ENCODE data around the gene IQGAP3.
"Not testable (repeated sequence)": the region's sequence is repeated elsewhere in the genome, so short reads cannot be mapped to it uniquely, and the experiment has no call there.

The IQGAP3 gene

DNA sequence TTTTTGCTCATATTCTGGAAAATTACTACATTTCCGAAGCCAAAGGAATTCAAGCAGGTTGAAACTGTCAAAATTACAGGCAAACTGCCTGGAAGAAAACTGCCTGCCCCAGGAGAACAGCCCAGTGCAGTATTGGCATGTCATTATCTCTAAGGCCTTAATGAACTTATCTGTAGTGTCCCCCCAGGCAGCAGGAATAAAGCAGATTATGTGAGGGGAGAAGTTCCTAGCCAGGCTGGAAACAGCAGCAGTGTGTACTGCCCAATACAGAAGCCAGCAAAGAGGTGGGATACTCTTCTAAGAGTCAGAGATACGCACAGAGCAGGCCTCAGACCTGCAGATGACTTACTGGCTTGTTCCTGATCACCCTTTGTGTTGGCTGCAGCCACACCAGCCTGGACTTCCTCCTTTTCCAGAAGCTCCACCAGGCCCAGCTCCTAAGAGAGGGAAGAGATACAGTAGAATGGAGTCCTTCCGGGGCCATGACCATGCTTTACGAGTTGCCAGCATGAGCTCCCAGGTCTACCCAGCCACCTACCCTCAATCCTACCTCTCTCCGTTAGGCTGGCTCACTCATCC, 11.7 kb downstream of the IQGAP3 start:
- DNase-seq: no peak

DNA sequence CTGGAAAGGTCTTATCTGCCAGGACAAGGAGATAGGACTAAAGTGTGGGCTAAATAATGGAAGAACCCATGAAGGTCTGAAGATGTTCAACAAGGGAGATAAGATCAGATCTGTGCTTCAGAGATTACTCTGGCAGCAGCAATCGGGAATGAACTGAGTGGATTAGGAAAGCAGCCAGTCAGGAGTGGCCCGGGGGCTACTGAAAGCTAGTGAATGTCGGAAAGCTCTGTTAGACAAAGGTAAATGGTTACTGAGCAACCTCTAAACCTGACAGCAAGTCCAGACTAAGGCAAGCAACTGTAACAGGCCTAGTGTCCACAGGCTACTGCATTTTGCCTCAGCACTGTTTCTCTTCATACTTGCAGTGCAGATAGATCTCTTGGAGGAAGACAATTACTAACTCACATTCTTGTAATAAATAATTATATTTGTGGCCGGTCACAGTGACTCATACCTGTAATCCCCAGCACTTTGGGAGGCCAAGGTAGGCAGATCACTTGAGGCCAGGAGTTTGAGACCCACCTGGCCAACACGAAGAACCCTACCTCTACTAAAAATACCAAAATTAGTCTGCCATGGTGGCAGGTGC, 12.5 kb downstream of the IQGAP3 start:
- DNase-seq: no peak

DNA sequence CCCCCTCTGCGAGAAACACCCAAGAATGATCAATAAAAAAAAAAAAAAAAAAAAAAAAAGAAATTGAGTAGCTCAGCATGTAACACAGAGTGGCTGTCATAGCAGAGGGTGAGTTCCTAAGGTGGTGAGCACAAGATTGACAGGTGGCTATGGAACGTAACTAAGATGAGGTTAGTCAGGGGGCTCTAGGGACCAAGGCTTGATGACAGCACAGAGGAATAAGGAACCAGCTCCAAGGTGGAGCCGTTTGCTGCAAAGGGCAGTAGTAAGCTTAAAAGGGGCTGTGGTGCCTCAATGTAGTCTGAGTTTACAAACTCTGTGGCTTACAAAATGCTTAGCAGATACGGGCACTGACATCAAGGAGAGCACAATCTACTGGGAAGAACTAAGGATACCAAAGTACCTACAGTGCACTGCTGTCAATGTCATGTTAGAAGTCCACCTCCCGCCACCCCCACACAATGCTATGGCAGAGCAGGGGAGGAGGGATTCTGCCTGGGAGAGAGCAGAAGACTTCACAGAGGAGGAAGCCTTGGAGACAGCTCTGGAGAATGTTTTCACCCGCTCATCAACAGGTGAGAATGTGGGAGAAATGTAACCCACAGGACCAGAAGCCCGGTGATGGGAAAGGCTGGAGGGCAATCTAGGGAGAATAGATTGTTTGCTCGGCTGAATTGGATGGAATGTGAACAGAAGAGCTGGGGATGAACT, 13.1 kb downstream of the IQGAP3 start:
- DNase-seq: no peak

DNA sequence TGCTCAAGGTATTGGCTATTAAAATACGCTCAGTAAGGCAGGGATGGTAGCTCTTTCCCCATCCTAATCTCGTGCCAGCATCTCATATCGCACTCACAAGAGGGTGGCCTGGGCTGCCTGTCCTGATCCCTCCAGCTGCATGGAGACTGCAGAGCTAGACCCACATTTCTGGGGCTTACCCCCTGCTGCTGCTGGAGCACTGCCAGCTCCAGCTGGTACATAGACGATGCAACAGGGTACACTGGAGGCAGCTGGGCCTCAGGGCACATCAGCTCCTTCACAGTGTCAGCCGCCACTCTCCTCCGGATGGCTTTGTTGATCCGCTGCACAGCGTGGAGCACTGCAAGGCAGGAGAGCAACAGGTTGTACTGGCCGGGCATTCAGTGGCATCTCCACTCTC, 16.0 kb downstream of the IQGAP3 start:
- DNase-seq: no peak

DNA sequence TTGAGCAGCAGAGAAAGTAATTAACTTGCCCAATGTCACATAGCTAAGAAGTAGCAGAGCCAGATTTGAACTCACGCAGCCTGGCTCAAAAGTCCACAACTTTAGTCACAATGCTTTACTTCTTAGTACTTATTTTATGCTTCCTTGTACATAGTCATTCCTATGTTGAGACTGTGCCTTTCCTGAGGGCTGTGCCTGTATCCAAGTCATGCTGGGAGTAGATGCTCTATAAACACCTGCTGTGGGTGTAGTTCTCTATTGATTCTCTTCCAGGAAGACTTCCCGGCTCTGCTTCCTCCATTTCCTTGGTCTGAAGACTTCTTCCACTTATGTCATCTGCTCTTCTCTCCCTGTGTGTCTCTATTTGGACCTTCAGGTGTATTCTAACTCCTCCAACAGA, 16.6 kb downstream of the IQGAP3 start:
- DNase-seq: no peak

DNA sequence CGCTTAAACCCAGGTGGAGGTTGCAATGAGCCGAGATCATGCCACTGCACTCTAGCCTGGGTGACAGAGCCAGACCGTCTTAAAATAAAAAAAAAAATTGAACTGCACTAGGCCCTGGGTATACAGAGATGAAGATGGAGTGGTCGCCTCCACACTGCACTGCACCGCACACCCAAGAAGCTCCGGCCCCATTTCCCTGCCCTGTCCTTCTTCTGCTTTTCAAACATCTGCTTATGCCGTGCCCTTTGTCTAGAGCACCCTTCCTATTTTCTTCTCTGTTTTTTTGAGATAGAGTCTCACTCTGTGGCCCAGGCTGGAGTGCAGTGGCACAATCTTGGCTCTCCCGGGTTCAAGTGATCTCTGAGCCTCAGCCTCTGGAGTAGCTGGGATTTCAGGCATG, 17.4 kb downstream of the IQGAP3 start:
- no peak for DNase-seq

DNA sequence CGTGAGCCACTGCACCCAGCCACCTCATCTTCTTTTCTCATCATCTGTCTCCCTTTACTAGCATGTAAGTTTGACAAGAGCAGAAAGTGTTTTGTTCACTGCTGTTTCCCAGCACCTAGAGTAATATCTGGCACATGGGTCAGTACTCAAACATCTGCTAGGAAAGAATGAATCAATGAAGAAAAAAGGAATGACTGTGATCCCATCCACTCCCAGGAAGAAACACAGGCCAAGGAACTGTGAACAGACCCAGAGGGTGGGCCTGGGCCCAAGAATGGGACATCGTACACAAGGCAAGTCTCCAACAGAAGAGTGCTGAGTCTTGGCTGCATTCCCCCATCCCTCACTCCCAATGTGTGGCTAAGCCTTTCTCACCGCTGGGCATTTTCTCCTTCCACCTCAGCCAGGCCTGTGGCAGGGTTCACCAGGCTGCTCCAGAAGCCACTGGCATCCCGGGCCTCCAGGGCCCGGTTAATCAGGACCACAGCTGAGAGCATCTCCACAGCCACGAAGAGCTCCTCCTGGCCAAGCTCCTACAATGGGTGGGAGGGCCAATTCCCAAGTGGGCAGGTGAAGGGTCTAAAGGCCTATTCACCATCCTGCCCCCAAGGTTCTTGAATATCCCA, 18.4 kb downstream of the IQGAP3 start:
- DNase-seq: no peak

DNA sequence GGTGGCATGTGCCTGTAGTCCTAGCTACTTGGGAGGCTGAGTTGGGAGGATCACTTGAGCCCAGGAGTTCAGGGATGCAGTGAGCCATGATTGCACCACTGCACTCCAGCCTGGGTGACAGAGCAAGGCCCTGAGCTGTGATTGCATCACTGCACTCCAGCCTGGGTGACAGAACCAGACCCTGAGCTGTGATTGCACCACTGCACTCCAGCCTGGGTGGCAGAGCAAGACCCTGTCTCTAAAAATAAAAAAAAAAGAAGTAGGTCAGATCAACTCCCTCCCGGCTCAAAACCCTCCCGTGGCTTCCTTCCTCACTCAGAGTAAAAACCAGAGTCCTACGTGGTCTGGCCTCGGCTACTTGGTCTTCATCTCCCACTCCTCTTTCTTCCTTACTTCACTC, 19.4 kb downstream of the IQGAP3 start:
- not testable (repeated sequence) for DNase-seq

DNA sequence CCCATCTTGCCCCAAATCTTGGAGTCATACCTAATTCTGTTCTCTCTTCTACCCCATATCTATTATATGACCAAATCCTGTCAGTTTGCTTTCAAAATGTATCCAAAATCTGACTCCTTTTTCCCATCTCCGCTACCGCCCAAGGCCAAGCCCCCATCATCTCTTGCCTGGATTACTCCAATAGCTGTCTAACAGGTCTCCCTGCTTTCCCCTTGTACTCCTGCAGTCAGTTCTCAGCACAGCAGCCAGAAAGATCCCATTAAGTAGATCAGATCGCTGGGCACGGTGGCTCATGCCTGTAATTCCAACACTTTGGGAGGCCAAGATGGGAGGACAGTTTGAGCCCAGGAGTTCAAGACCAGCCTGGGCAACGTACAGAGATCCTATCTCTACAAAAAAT, 19.8 kb downstream of the IQGAP3 start:
- DNase-seq: no peak

DNA sequence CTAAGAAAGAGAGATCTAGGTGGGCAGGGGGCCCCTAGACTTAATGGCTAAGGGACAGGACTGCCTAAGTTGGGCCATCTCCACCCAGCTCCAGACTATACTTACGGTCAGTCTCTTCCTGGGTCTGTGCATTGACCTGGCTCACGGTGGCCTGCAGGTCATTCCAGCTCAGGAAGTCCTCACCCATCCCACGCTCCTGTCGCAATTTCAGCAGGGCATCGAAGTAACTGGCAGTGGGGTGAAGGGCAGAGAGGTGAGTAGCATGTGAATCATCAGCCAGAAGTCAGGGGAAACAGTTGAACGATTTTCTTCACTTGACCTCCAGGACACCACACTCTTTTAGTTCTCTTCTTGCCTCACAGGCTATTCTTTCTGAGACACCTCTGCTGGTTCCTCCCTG, 20.5 kb downstream of the IQGAP3 start:
- DNase-seq: no peak

DNA sequence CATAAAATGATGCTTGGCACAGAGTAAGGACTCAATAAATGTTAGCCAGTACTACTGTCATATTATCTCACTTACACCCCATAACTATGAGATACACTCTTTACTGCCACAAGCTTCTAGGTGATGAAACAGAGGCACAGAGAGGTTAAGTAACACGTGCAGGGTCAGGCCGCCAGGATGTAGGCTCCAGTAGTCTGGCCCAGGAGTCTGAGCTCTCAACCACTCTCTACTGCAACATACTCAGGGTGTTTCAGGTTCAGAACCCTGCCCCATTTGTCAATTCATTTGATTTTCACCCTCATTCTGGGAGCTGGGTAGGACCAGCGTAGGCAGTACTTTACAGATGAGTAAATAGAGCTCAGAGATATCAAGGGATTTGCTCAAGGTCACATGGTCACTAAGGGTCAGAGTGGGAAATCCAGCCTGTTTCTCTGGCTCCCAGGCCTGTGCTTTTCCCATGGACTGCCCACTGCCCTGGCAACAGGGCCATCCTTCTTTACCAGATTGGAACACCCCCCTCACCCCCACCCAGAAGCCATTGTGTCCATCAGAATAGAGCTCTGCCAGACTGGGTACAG, 21.2 kb downstream of the IQGAP3 start:
- no peak for DNase-seq

DNA sequence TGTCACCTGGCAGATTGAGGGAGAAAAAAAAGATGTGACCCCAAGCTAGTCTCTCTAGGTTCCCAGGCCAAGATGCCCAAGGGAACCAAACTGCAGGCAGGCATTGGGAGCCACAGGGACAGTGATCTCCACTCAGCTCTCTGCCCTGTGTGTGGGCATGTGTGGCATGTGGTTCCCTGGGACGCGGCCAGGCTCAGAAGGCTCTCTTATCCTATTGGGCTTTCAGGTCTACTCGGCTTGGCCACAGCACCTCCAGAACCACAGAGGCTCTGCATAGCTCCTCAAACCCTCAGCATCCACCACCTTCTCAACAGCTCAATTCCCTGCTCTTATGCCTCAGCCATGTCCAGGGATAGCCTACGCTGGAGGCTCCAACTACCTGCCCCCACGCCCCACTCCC, 22.0 kb downstream of the IQGAP3 start:
- DNase-seq: no peak

DNA sequence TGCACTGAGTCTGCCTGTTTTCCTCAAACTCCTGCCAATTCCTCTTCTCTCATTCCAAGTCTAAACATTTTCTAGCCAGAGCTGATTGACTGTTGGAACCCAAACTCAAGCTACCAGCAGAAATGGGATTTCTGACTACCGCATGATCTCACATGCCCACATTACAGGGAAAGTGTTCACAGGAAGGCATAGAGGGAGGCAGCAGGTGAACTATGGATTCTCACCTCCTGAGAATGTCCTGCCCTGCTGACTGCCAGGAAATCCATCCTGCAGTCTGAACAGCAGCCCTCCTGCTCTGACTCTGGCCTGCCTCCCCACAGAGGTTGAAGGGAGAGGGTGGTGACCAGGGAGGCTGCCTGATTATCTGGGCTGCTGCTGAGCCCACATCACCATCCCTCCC, 22.5 kb downstream of the IQGAP3 start:
- DNase-seq: no peak

DNA sequence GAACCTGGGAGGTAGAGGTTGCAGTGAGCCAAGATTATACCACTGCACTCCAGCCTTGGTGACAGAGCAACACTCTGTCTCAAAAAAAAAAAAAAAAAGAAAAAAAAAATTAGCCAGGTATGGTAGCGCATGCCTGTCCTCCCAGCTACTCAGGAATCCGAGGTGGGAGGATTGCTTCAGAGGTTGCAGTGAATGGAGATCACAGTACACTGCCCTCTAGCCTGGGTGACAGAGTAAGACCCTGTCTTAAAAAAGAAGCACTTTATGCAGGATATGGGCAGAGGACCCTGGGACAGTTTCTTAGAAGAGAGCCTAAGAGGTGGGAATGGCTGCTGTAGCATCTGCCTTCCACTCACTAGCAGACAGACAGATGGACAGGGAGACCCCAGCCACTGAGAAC, 23.0 kb downstream of the IQGAP3 start:
- DNase-seq: no peak

DNA sequence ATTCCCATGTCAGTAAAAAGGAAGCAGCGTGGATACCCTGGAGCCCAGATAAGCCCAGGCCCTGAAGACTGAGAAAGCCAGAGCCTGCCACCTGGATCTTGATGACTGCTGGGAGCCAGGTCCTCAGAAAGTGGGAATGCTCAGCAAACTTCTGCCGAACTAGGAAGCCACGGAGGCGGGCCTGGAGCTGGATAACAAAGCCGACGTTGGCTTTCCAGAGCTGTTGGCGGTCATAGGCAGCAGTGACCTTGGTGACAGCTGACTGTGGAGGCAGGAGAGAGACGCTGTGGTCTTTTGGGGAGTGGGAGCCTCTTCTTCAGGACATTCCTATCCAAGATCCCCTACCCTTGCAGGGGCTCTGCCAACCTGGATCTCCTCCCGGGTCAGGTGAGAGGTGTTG, 24.4 kb downstream of the IQGAP3 start:
- DNase-seq: no peak

DNA sequence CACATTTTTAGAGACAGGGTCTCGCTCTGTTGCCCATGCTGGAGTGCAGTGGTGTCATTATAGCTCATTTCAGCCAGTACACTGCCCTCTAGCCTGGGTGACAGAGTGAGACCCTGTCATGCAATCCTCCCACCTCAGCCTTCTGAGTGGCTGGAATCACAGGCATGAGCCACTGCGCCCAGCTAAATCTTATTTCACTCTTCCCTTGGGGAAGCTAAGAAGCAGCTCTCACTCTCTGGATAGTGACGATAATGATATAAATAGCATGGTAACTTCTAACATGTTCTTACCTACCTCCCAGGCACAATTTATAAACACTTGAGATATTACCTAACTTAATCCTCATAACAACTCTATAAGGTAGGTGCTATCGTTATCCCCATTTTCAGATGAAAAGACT, 24.9 kb downstream of the IQGAP3 start:
- DNase-seq: no peak

DNA sequence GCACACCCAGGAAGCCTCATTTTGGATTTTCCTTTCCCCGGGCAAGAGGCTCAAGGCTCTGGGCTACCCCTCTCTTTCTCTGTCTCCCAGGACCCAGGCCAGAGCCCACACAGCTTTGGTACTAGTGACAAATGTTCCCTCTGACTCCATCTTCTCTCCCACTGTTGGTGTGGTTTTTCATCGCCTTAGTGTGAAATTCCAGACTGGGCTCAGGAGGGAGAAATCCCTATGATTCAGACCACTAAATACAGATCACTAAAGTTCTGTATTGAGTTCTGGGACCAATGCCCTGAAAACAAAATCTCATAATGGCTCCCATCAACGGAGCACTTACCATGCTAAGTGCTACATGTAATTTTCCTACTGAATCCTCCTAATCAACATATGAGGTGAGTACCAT, 26.1 kb downstream of the IQGAP3 start:
- no peak for DNase-seq

DNA sequence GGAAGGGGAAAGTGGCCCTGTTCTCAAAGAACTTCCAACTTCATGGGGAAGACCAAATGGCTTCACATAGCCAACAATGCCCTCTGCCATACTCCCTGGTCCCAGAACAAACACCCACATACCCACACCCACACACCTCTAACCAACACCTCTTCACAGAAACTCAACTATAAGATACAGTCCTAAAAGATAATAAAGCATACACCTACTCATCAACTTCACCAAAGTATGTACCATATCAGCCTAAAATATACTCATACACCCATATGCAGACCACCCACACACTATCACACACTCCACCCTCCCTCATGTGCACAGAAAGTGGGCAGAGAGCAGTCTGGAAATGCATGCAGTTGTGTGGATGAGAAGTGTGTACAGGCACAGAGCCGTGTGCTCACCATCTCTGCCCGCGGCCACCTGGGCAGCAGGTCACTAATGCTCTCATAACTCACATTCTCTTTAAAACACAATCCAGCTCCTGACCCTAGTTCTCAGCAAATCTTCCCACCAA, 27.7 kb downstream of the IQGAP3 start:
- no peak for DNase-seq

DNA sequence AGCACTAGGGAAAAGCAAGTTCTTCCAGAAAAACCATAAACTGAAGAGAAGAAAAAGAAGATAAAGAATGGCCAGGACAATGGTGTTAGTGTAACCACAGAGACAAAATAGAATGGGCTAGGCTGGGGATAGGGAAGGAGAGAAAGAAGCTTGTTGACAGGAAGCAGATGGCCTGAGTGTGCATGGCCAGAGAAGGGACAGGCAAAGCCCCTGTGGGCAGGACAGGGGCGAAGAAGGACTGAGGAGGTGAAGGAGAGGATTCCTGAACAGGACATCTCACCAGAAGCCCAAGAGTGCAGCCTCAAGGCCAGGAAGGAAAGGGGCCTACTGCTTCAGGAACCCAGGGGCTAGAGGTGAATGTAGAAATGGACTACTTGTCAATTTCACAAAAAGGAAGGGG, 29.3 kb downstream of the IQGAP3 start:
- no peak for DNase-seq

DNA sequence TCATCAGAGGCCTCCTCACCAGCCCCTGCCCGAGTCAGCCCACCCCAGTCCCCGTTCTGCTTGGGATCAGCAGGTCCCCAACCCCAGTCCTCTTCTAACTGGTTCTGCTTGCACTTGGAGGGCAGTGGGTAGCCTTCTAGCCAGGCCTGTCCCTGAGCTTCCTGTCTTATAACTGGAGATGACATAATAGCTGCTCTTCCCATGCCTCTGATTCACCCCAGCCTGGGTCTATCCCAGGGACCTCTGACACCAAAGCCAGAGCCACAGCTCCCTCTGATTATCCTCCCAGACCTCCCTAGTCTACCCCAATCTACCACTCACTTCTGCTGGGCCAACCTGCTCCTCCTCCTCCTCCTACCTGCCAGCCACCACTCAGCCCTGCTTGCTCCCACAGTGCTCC, 31.4 kb downstream of the IQGAP3 start:
- no peak for DNase-seq

DNA sequence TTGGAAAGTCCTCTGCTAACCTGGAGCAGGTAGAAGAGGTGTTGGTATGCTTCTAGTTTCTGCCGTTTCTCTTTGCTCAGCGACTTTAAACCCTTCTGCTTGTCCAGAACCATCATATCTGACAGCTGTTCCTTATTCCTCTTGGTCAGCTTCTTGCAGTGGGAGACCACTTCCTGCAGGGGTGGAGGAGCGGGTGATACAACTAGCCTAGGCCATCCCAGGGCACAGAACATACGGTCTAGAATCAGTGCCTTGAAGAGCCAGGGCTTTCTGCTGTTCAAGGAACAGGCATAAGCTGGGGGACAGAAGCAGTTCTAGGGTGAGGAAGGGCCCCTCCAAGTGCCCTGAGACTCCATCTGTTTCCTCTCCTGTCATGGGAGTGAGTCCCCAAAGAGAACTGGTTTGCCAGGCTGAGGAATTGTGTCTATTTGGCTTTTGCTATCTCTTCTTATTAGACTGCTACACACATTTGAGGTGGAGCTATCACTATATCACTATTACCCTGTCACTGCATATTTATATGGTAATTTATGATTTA, 32.5 kb downstream of the IQGAP3 start:
- no peak for DNase-seq

DNA sequence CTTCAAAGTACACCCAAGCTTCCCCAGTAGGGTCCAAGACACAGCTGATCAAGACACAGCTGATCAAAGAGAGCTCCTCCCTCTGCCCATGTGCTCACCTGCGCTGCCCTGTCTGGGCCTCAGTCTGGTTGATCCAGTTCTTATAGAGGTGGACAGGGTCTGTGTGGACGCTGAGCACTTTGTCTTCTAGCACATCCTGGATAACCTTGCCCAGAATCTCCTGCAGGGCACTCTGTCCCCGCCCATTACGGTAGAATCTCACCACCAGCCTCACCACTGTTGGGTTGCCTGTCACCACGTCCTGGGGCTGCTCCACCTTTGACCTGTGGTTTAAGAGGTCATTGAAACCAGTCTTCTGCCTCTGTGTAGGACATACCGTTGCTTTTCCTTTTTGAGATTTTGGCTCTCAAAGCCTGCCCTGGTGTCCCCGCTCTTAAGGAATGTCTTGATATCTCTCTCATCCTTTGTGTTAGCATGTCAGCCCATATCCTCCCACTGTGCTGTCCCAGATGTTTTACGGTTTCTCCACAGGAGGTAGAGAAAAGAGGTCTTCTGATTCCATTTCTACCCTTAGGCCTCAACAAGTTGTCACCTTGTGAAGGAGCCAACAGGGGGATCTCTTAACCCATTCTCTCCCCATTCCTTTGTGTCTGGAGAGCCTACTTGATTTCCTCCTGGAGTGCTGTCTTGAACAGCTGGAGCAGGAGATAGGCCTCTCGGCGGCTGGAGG, 33.5 kb downstream of the IQGAP3 start:
- no peak for DNase-seq

DNA sequence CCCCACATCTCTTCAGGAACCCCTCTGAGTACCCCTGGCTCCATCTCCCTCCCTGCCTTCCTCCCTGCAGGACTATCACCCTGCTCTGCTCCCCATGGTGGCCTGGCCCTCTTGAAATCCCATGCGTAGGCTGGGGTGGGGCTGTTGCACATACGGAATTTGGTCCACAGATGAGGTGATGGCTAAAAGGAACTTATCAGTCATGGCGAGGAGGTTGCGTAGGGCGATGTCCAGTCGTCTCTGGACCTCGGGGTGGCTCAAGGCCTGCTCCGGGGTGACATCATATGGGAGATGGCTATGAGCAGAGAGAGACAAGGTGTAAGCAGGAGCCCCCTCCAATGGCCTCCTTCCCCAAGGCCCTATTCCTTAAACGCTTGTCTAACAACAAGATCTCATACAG, 35.3 kb downstream of the IQGAP3 start:
- no peak for DNase-seq

Data from NCI-H2081 treated with DMSO at 0.1 percent for 48 hours (cell line).